Epidermal melanocyte (primary cell): Measurements from ENCODE around the gene ACVR1B.

Experiments
- DNase-seq: peaks from one replicate; pipeline ENCODE4 v3.0.0; 2011; ENCODE audit warnings: low spot score; ENCODE audit not compliant: insufficient read length

Gene ACVR1B

GRCh38 chr12:51917041-51917590 is 34.4 kb upstream of the ACVR1B start:
- no peak for DNase-seq

DNA sequence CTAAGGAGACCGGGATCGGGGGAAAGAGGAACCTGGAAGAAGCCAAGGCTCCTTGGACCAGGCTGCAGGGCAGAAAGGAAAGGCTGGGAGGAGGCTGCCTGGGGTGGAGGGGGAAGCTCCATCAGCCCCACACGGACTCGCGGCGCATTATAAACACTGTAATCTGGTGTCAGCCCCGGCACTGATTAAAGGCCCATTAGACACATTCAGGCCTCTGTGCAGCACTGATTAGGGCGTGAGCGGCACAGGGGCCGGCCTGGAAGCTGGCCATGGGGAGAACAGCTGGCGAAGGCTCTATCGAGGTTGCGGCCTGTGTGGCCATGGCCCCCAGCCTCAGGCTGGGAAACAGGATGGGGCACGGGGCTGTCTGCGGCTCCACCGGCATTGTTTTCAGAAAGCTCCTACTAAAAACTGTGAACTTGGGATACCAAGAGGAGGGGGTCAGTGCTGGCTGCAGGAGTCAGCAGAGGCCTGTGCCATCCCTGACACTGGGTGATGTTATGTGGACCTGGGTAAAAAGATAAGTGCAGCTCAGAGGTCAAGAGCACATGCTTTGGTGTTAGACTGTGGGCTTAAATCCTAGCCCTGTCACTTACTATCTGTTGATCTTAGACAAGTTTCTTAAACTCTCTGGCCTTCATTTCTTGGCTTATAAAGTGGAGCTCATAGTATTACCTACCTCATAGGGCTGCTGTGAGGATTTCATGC is 33.6 kb upstream of the ACVR1B start:
- no peak for DNase-seq

DNA sequence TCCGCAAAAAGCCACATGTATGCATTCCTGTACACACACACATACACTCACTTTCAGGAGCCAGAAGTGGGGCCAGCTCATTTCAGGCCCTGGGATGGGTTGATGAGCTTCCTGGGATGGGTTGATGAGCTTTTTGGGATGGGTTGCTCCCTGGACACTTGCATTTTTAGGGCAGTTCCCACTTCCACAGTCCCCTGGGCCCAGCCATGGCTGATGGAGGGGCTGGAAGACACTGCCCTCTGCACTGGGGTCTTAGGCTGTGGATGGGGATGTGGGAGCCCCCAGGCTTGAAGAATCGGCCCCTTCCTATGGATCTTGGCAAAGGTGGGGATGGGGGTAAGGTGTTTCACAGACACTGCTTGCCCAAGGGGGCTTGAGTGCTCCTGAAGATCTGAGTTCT is 31.5 kb upstream of the ACVR1B start:
- no peak for DNase-seq

GRCh38 chr12:51921017-51921725 is 30.3 kb upstream of the ACVR1B start:
- no peak for DNase-seq

DNA sequence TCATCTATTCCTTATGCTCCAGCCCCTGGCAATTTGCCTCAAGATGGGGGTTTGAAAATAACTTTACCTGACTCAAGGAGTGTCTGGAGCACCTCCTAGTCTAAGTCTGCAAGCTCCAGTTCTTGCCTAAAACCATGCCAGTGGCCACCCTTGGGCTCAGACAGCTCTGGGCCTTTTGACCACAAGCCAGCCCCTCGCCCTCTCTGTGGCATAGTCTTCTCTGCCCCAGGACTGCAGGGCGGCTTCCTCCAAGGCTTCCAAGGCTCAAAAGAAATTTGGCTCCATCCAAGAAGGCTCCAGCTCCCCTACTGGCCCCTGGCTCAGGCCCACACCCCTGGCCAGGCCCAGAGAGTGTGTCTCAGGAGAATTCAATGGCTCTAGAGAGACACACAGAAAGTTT is 29.4 kb upstream of the ACVR1B start:
- DNase-seq, result no peak

DNA sequence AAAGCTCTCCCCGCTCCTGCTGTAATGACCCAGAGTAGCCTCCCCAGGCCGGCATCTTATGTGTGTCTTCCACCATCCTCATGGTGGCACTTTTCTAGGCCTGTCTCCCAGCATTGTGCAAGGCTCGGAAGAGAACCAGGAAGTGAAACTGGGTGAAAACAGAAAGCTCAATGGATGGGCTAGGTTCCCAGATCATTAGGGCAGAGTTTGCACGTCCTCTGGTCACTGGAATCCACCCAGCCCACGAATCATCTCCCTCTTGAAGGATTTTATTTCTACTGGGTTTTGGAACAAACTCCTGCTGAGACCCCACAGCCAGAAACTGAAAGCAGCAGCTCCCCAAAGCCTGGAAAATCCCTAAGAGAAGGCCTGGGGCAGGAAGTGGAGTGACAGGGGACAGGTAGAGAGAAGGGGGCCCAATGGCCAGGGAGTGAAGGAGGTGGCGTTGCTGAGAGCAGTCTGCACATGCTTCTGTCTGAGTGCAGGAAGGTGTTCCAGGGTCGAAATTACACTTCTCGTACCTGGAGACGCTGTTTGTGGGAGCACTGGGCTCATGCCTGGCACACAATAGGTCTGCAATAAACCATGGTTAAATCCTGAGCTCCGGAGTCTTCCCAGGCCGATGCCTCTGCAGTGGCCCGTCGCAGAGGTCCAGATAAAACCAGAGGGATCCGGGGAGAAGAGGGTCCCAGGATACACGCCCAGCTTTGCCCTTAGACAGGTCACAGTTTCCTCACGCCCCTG is 28.6 kb upstream of the ACVR1B start:
- no peak for DNase-seq

GRCh38 chr12:51923506-51924365 is 27.8 kb upstream of the ACVR1B start:
- DNase-seq, result no peak

GRCh38 chr12:51924551-51925319 is 26.8 kb upstream of the ACVR1B start:
- no peak for DNase-seq

- no peak for DNase-seq
Observed at GRCh38 chr12:51925346-51926063, 26.0 kb upstream of the ACVR1B start.

GRCh38 chr12:51926064-51926632 is 25.4 kb upstream of the ACVR1B start:
- no peak for DNase-seq

- DNase-seq, result no peak
Observed at GRCh38 chr12:51926718-51927117, 24.8 kb upstream of the ACVR1B start.

GRCh38 chr12:51932218-51933076 is 19.1 kb upstream of the ACVR1B start:
- DNase-seq, result no peak

DNA sequence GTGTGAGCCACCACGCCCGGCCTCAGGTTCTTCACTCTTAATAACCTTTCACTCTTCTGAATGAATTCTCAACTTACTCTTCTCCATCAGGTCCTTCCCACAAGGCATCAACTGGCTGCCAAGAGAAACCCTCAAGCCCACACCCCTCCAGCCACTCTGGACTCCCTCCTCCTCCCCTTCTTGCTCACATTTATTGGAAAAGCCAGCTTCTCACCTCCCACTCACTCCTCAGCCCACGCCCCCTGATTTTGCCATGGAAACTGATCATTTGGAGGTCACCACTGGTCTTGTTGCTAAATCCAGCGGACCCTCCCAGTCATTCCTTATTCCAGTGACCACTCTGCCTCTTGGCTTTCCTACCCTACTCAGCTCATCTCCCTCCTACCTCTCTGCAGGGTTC is 17.4 kb upstream of the ACVR1B start:
- DNase-seq, result no peak

GRCh38 chr12:51937926-51938325 is 13.6 kb upstream of the ACVR1B start:
- no peak for DNase-seq

DNA sequence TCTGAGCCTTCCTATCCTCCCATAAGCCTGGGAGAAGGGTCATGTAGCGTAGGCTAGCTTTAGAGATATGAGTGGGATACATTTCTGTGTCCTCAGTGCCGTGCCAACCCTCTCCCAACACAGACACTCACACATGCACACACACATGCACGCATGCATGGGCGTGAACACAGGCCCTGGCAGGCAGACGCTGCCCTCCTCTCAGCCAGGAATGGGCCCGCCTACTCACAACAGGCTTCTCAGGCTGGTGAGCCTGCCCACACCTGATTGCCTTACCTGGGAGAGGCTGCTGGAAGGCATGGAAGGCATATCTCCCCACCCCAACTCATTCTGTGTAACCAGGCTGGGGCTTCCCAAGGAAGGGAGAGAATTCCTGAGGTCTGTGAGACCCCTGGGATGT is 12.8 kb upstream of the ACVR1B start:
- DNase-seq, result no peak

- DNase-seq, result no peak
Observed at GRCh38 chr12:51941011-51941581, 10.4 kb upstream of the ACVR1B start.

GRCh38 chr12:51941604-51942003 is 9.9 kb upstream of the ACVR1B start:
- no peak for DNase-seq

DNA sequence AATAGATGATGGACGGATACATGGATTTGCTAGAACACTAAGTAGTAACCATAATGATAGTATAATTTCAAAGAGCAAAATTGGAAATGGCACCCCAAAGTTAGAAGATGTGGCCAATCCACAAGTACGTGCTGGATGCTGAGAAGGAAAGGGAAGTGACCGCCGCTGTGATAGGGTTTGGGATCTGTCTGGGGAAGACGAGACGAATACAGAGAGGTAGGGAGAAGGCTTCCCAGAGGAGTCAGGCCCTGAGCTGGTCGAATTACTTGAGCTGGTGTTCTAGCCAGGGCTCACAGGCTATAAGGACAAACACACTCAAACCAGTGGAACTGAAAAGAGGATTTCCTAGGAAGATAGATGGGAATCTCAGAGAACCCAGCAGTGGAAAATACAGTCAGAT is 9.4 kb upstream of the ACVR1B start:
- no peak for DNase-seq
